ENCODE measurements around the gene ITGA6.

The ITGA6 gene

DNA sequence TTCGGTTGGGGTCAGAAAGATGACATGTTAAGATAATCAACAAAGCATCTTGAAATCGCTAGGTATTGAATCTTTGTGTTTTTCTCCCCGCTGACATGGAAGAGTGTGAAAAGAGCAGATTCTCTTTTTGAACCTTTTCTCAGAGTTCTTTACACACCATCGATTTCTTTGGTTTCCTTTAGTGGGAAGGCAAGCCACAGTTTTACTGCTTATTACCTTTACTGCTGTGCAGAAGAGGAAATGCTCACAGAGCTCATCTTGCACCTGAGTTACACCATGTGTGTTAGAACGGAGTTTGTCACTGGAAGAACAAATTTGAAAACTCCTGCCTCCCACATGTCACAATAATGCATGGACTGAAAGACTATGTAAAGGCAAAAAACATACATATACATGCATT, 83.2 kb downstream of the ITGA6 start:
- DNase-seq (ENCODE audit: low read depth): no peak
- TF ChIP-seq, protein P1, sequence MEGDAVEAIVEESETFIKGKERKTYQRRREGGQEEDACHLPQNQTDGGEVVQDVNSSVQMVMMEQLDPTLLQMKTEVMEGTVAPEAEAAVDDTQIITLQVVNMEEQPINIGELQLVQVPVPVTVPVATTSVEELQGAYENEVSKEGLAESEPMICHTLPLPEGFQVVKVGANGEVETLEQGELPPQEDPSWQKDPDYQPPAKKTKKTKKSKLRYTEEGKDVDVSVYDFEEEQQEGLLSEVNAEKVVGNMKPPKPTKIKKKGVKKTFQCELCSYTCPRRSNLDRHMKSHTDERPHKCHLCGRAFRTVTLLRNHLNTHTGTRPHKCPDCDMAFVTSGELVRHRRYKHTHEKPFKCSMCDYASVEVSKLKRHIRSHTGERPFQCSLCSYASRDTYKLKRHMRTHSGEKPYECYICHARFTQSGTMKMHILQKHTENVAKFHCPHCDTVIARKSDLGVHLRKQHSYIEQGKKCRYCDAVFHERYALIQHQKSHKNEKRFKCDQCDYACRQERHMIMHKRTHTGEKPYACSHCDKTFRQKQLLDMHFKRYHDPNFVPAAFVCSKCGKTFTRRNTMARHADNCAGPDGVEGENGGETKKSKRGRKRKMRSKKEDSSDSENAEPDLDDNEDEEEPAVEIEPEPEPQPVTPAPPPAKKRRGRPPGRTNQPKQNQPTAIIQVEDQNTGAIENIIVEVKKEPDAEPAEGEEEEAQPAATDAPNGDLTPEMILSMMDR (IDR thresholded peaks at IDR 0.05; ENCODE audit: low read length, missing control alignments): no peak
- no peak overlapping the region for H3K4me3 ChIP-seq (replicated peaks; ENCODE audit: low read depth, low read length)

GRCh38 chr2:172512810-172513523, 85.6 kb downstream of the ITGA6 start:
- TF ChIP-seq, protein P1 (IDR thresholded peaks at IDR 0.05; ENCODE audit: low read length, missing control alignments): no peak
- no peak for DNase-seq (ENCODE audit: low read depth)
- no peak overlapping the region for H3K4me3 ChIP-seq (replicated peaks; ENCODE audit: low read depth, low read length)

GRCh38 chr2:172513524-172513900, 86.1 kb downstream of the ITGA6 start:
- TF ChIP-seq, protein P1 (IDR thresholded peaks at IDR 0.05; ENCODE audit: low read length, missing control alignments): no peak
- no peak overlapping the region for H3K4me3 ChIP-seq (replicated peaks; ENCODE audit: low read depth, low read length)
- no peak for DNase-seq (ENCODE audit: low read depth)

DNA sequence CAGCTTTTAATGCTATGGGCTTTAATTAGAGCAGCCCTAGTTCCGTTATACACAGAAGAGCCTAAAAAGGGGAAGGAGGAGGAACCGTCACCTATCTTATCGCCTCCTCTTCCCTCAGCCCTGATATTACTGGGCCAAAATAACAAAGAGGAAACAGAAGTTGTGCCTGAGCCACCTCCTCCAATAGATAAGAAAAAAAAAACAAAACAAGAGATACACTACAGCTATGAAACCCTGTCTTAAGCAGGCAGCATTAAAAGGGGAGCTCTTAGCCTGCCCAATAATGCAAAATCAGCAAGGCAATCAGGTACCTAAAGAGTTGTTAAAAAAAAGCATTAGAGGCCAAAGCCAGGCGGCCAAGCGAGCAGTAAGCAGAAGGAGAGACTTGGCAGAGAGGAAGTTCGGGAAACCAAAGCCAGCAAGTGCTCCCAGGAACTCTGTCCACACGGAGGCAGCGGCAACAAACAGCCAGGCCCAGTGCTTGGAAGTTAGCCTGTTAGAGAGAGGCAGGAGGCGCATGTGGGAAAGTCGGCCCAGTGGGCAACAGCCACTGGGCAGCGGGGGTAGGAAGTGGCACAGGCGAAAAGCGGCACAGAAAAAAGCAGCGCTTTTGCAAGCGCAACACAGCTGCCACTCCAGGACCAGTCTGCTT, 86.7 kb downstream of the ITGA6 start:
- peak; percentile 5 for DNase-seq (ENCODE audit: low read depth)

GRCh38 chr2:172516299-172516698, 88.9 kb downstream of the ITGA6 start:
- TF ChIP-seq, protein P1 (IDR thresholded peaks at IDR 0.05; ENCODE audit: low read length, missing control alignments): no peak
- DNase-seq (ENCODE audit: low read depth): peak; percentile 56

More for the DNA sequence above, 86.7 kb downstream of the ITGA6 start:
- TF ChIP-seq, protein P1 (IDR thresholded peaks at IDR 0.05; ENCODE audit: low read length, missing control alignments): no peak
- no peak overlapping the region for H3K4me3 ChIP-seq (replicated peaks; ENCODE audit: low read depth, low read length)

DNA sequence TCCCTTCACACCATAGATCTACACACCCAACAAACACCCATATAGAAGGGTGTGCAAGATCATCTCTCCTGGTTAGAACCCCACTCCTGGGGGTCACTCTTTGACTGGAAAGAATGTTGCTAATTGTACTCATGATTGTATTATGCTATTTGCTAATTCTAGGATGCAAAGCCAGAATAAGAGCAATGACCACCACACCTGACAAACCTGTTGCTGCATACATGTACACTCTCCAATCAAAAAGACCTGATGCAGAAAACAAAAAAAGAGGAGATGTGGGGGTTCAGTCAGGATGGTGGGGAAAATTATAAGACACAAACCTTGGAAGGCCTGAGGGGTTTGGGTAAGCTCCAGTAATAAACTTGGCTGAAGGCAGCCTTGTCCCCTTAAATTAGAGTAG, 91.6 kb downstream of the ITGA6 start:
- no peak overlapping the region for H3K4me3 ChIP-seq (replicated peaks; ENCODE audit: low read depth, low read length)
- TF ChIP-seq, protein P1 (IDR thresholded peaks at IDR 0.05; ENCODE audit: low read length, missing control alignments): no peak

More at GRCh38 chr2:172516299-172516698, 88.9 kb downstream of the ITGA6 start:
- no peak overlapping the region for H3K4me3 ChIP-seq (replicated peaks; ENCODE audit: low read depth, low read length)

More for the DNA sequence above, 91.6 kb downstream of the ITGA6 start:
- DNase-seq (ENCODE audit: low read depth): no peak
